K562 (cell line): ENCODE data around the gene CTSH. TPM values are rescaled to one million over a fixed set of nuclear protein-coding genes. Genes with fewer than 3 reads are reported as not detected.

ENCODE experiments used
- ATAC-seq: fragments of 200-7000 bp; cut with Tn5 transposase; 3 replicates; pipeline ENCODE4 v1.9.1; 2020; ENCODE audit warnings: moderate library complexity
- BruUV-seq: library from RNA; stranded (reverse); fragments of 400-500 nt; replicated peaks from 2 replicates; lab custom pipeline; 2021; lab: Mats Ljungman, UMichigan
- CTCF ChIA-PET: fragments of 300-600 bp; formaldehyde crosslinking; extraction: SDS; loops from one replicate; lab custom pipeline; 2021; ENCODE audit warnings: low intra/inter-chr PET ratio; lab: Yijun Ruan, JAX
- POLR2A ChIA-PET: fragments of 300-600, 350-650 bp; sonication (Branson Sonifier 250); formaldehyde crosslinking; extraction: SDS; loops from one replicate; lab custom pipeline; 2021; ENCODE audit warnings: antibody characterized with exemption, inconsistent platforms; lab: Yijun Ruan, JAX
- DNase-seq, 4 experiments: peaks; one replicate each; pipeline versions ENCODE4 v3.0.0 to v3.0.0-alpha.2; 2011 to 2018; ENCODE audit warnings: low spot score in 3 of 4, mixed read lengths in 3 of 4; ENCODE audit errors: extremely low read depth in 1 of 4
- FAIRE-seq: peaks from 2 replicates; lab custom pipeline; 2011; peaks lifted over from hg19 to GRCh38; lab: Jason Lieb, UNC
- H2AFZ ChIP-seq: 2 replicates; pipeline ENCODE4 v1.6.0; 2011; ENCODE audit warnings: low read depth, low read length, control low read depth, inconsistent platforms
- H3K27ac ChIP-seq: fragments of 200-600 bp; 3 replicates; pipeline ENCODE4 v1.8.0; 2011; ENCODE audit warnings: low read depth, mild to moderate bottlenecking, control low read depth, inconsistent platforms, low read length, moderate library complexity, mixed read lengths; ENCODE audit errors: extremely low read depth
- H3K27me3 ChIP-seq, 2 experiments: fragments of 300-600 bp in 1 of 2; 2 replicates in 1 of 2; 3 replicates in 1 of 2; pipeline versions ENCODE4 v1.6.0 to v1.8.0; 2011; ENCODE audit warnings: inconsistent platforms in 2 of 2, low read length in 2 of 2, mild to moderate bottlenecking in 1 of 2, mixed read lengths in 1 of 2, moderate library complexity in 1 of 2; ENCODE audit not compliant: control insufficient read depth in 2 of 2, insufficient read depth in 2 of 2
- H3K36me3 ChIP-seq: fragments of 300-600 bp; 3 replicates; pipeline ENCODE4 v1.8.0; 2011; ENCODE audit warnings: mild to moderate bottlenecking, low read length, inconsistent platforms; ENCODE audit not compliant: control insufficient read depth, insufficient read depth
- H3K4me1 ChIP-seq, 2 experiments: fragments of 200-600 bp in 1 of 2; replicated peaks in 1 of 2; 2 replicates in 1 of 2; 3 replicates in 1 of 2; pipeline versions ENCODE4 v1.5.1 to v1.8.0; 2011; ENCODE audit warnings: inconsistent platforms in 2 of 2, low read length in 2 of 2, mild to moderate bottlenecking in 1 of 2, mixed read lengths in 1 of 2, moderate library complexity in 1 of 2; ENCODE audit not compliant: control insufficient read depth in 2 of 2, insufficient read depth in 2 of 2
- H3K4me2 ChIP-seq: 2 replicates; pipeline ENCODE4 v1.6.1; 2011; ENCODE audit warnings: low read length, control low read depth, inconsistent platforms, mixed read lengths; ENCODE audit not compliant: insufficient read depth
- H3K4me3 ChIP-seq: fragments of 200-600 bp; sonication (generic), shearing (Covaris generic); 2 replicates; pipeline ENCODE4 v1.5.1; 2016; ENCODE audit warnings: control low read depth, inconsistent platforms
- H3K79me2 ChIP-seq: fragments of 200-600 bp; 3 replicates; pipeline ENCODE4 v1.8.0; 2011; ENCODE audit warnings: low read length, inconsistent platforms; ENCODE audit not compliant: control insufficient read depth, insufficient read depth
- H3K9ac ChIP-seq, 2 experiments: 2 replicates each; pipeline versions ENCODE4 v1.6.0 to v1.6.1; 2011; ENCODE audit warnings: low read depth in 2 of 2, low read length in 2 of 2, control low read depth in 1 of 2, inconsistent platforms in 1 of 2, mild to moderate bottlenecking in 1 of 2, mixed read lengths in 1 of 2; ENCODE audit not compliant: insufficient read depth in 1 of 2
- H3K9me1 ChIP-seq: one replicate; pipeline ENCODE4 v1.6.0; 2011; ENCODE audit warnings: inconsistent platforms, mild to moderate bottlenecking, low read length, moderate library complexity; ENCODE audit not compliant: control insufficient read depth, insufficient read depth
- H3K9me3 ChIP-seq: replicated peaks from 2 replicates; pipeline ENCODE4 v1.5.1; 2011; ENCODE audit warnings: low read depth, low read length, inconsistent platforms; ENCODE audit not compliant: control insufficient read depth, insufficient read depth
- H4K20me1 ChIP-seq: replicated peaks from 2 replicates; pipeline ENCODE4 v1.6.1; 2011; ENCODE audit warnings: low read length, inconsistent platforms, mixed read lengths; ENCODE audit not compliant: control insufficient read depth, insufficient read depth
- HEY1 ChIP-seq: fragments of 250-450 bp; sonication (Bioruptor Pico); IDR thresholded peaks from 2 replicates; pipeline ENCODE4 v1.5.0; 2020; ENCODE audit warnings: mild to moderate bottlenecking, moderate library complexity, borderline replicate concordance
- MCM2 ChIP-seq: fragments of 450-650 bp; IDR thresholded peaks from 2 replicates; pipeline ENCODE4 v1.6.1; 2017; ENCODE audit warnings: low read depth, mild to moderate bottlenecking
- NR2F6 ChIP-seq: fragments of 450-650 bp; formaldehyde crosslinking; IDR thresholded peaks from 2 replicates; pipeline ENCODE4 v1.4.0; 2020; ENCODE audit warnings: mild to moderate bottlenecking
- POLR2A ChIP-seq: fragments of 450-650 bp; conservative IDR thresholded peaks from 2 replicates; pipeline ENCODE4 v1.6.1; 2016
- ZFP30 ChIP-seq: fragments of 250-450 bp; sonication (Bioruptor Pico); IDR thresholded peaks from 2 replicates; pipeline ENCODE4 v1.8.0; 2022; ENCODE audit warnings: moderate library complexity, mild to moderate bottlenecking, inconsistent platforms, borderline replicate concordance
- ZNF695 ChIP-seq: fragments of 450-650 bp; formaldehyde crosslinking; IDR thresholded peaks from 2 replicates; pipeline ENCODE4 v1.4.0; 2020; ENCODE audit warnings: mild to moderate bottlenecking, moderate library complexity
- WGBS: fragments of 100-300 bp; shearing (Covaris generic); methylation state at CpG from one replicate; pipeline ENCODE4 v1.1.6; 2016; ENCODE audit warnings: low coverage, mixed read lengths; ENCODE audit not compliant: insufficient coverage; ENCODE audit errors: missing lambda C conversion rate; 5-methylcytosine and 5-hydroxymethylcytosine counted together
- in situ Hi-C: fragments of 300-500 bp; cut with MboI; formaldehyde crosslinking; loops from 4 replicates; pipeline ENCODE4 v1.15.0; 2018; ENCODE audit warnings: inconsistent platforms, mixed read lengths
- intact Hi-C: fragments of 100-400 bp; cut with micrococcal nuclease; formaldehyde crosslinking; loops from 2 replicates; pipeline ENCODE4 v1.14.2; 2022
- polyA plus RNA-seq, 8 experiments: library from polyadenylated mRNA; depleted of rRNA in 4 of 8; stranded (reverse) in 5 of 8; unstranded in 3 of 8; fragments of >200 nt; fragmentation: Nextera tagmentation in 2 of 8; fragmentation: Illumina TruSeq in 1 of 8; extraction: Ambion mirVana in 2 of 8; extraction: Trizol in 1 of 8; gene quantifications; 2 replicates each; pipeline versions ENCODE4 v1.2.1 to v1.2.3, GENCODE V29; 2011 to 2014; ENCODE audit warnings: inconsistent platforms in 1 of 8, missing spikeins in 1 of 8
- total RNA-seq, 7 experiments: library from RNA; depleted of rRNA in 6 of 7; stranded (reverse); fragments of >200 nt in 6 of 7; fragmentation: Illumina TruSeq in 2 of 7; extraction: Trizol in 2 of 7; gene quantifications; 2 replicates each; pipeline versions ENCODE4 v1.2.1 to v1.2.3, GENCODE V29; 2011 to 2021; ENCODE audit warnings: low replicate concordance in 1 of 7
- TF ChIP-seq, protein P1 (sequence below): fragments of 450-650 bp; formaldehyde crosslinking; IDR thresholded peaks from 2 replicates; pipeline ENCODE4 v1.4.0; 2020; ENCODE audit warnings: mild to moderate bottlenecking, moderate library complexity

Gene CTSH
- total and polyA plus RNA-seq, 9 of the 15 experiments (the other 6 are each of a cell fraction or from before 2014, with no cell fraction given), result 15.0 to 462 (median 173) TPM

DNA sequence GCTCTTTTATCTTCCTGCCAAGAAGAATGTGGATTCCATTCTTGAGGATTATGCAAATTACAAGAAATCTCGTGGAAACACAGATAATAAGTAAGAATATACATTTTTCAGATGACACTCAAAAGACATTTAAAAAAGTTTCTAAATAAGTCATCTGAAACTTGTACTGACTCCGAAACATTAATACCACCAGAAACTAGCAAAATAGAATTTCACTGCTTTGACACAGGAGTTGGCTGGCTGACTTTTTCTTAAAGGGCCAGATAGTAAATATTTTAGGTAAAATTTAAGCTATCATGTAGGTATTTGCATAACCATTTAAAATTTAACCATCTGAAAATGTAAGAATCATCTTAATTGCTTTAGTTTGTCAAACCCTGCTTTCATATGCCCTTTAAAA, 51.3 kb downstream of the CTSH start:
- Histone ChIP-seq H3K9ac (no peak overlapping the region), H3K9me1 (no peaks in the 10 kb centered on the region), H4K20me1 (no peaks in the 10 kb centered on the region), H3K36me3 (peaks cover 97% of the 10 kb centered on the region), H3K4me2 (no peak overlapping the region), H3K9me3 (no peaks in the 10 kb centered on the region), H3K4me1 (no peaks in the 10 kb centered on the region), H2AFZ (no peak overlapping the region), H3K27me3 (no peaks in the 10 kb centered on the region), H3K79me2 (peaks cover 64% of the 10 kb centered on the region; the same call in 2 of the 3 replicates), H3K27ac (no peak overlapping the region), H3K4me3 (no peak overlapping the region)
- intact Hi-C loops, result no loop called here
- no peak for ATAC-seq
- in situ Hi-C loops, result no loop called here
- WGBS, result 97% methylated on average over 2 of the region's 2 CpGs
- CTCF ChIA-PET, result no interaction called here
- TF ChIP-seq HEY1 (CRISPR knock-in tag) (no peak), ZNF695 (CRISPR knock-in tag) (no peak), ZFP30 (CRISPR knock-in tag) (no peak), POLR2A (no peak), MCM2 (no peak), NR2F6 (no peak)
- TF ChIP-seq, protein P1, sequence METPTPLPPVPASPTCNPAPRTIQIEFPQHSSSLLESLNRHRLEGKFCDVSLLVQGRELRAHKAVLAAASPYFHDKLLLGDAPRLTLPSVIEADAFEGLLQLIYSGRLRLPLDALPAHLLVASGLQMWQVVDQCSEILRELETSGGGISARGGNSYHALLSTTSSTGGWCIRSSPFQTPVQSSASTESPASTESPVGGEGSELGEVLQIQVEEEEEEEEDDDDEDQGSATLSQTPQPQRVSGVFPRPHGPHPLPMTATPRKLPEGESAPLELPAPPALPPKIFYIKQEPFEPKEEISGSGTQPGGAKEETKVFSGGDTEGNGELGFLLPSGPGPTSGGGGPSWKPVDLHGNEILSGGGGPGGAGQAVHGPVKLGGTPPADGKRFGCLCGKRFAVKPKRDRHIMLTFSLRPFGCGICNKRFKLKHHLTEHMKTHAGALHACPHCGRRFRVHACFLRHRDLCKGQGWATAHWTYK (CRISPR knock-in tag), result no peak
- no TSS peak for BruUV-seq
- no peak for DNase-seq
- POLR2A ChIA-PET, result interaction anchor here (1.2 to 2.4 kb wide), 5 partner anchors 9 to 13 kb away, joined by 3 to 11 read pairs (median 6); no protein-coding TSS in a partner anchor
- FAIRE-seq, result no peak
